SKM-1 (cell line): Measurements from ENCODE around the gene GRK1.

Experiments used
- DNase-seq: peaks from one replicate; lab custom pipeline; 2025; ENCODE audit not compliant: unreplicated experiment; lab: John Stamatoyannopoulos, UW

GRK1 gene

DNA sequence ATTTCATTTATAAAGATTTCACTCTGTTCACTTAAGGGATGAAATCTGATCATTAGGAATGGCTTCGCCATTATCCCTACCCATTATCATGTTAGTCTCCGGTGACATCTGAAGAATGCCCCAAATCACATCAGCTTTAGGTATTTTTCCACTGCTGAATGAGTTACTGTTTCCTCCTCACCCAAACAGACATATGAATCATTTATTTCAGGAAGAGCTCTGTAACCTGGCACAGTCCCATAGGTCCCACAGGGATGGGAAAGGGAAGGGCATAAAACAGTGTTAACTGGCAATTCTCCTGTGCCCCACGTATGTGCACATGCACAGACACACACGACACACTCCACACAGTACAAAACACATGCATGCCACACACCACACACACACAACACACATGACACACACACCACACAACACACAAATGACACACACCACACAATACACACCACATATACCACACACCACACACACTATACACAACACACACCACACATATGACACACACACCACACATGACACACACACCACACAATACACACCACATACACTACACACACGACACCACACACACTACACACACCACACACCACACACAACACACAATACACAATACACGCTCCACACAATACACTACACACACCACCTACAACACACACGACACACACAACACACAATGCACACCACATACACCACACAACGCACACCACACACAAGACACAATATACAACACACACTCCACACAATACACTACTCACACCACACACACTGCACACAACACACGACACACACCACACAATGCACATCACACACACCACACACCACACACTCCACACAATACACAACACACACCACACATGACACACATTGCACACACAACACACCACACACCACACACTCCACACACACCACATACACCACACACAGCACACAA lies 107.4 kb downstream of the GRK1 start:
- no peak for DNase-seq

DNA sequence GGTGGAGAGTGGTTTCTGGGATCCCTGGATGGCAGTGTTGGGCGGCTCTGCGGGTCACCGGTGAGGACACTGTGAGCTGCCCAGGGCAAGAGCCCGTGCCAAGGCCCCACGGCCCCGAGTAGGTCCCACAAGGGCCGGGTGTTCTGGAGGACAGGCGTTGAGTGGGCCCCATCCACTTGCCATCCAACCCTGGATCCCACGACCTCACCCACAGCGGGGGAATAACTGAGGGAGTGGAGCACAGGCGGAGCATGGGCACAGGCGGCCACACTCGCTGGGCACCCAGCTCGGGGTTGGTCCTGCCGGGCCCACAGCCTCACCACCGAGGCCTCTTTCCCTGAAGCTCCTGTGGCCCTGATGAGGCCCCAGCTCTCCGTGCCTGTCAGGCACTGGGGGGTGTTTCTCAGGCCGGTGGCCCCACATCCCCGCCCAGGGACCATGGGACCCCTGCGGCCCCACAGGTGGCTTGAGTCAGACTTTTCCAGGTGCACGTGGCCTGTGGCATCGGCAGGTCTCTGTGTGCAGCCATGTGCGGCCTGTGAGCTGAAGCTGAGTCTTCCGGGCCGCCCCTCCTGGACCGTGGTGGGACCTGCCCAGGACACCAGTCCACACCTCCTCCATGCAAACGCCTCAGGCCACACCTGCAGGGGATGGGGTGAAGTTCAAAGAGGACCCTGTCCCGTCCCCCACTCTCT lies 108.6 kb downstream of the GRK1 start:
- DNase-seq: no peak

DNA sequence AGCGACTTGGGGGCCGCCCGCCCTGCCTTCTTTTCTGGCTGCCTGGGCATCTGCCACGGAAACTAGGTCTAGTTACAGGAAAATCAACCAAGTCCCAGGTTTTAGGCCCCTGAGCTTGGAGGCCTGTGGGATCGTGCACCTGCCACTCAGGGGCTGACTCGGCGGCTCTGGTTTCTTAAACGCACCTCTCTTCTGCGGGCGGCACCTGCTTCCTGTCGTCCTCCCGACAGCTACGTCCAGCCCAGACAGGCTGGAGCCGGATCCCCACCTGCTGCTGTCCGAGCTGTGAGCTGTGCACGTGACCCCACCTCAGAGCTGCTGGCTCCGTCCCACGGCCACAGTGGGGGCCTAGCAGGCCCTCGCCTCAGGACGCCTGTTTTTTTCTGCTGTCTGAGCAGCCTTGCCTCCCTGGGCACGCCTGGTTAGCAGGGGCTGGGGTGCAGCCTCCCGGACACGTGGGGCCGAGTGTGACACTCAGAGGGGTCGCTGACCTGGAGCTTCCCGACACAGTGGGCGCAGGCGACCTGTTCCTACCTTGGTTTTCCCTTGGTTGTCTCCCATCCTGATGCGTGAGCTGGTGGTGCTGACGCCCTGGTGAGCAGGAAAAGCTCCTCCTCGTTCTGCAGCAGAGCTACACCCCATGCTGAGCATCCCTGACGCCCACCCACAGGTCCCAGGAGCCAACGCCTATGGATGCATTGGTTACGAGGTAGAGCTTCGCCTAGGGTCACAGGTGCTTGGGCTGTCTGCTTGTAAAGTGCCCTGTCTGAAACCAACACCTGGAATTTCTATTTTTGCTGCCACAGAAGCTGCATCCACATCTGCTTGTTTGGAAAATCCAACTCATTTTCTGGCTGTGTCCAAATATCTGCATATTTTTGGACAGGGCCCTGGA lies 109.5 kb downstream of the GRK1 start:
- no peak for DNase-seq

DNA sequence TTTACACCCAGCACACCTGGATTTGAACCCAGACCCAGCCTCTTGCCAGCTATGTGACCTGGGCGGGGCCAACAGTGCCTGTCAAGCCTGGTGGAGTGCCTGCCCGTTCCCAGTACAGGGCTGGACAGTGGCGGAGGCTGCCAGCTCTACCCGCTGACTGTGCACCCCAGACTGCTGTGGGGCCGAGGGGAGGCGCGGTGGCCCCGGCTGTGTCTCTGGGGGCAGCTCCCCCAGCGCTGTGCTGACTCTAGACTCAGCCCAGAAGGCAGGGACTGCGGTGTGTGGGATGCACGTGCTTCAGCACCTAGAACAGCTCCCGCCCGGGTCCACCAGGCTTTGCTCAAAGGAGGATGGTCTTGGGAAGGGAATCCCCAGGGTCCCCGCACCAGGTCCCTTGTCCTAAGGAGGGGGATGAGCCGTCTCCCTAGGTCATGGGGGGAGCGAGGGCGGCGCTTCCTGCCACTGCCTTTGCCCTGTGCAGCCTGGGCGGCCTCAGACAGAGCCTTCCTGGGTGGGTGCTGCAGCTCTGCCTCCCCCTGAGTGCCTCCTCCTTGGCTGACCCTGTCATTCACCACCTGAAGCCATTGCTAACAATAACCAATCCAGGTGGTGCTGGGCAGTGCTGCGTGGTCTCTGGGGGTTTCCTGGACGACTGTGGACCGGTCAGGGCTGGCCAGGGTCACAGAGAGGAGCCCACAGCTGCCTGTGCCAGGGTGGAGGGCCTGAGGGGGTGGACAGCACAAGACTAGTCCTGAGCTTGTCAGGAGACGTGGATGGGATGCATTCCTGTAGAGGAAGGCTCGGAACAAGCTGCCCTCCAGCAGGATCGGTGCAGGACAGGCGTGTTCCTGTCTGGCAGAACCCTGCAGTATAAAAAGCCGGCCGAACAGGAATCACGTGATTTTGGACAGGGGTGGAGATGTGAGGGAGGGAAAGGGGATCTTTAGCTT lies 110.6 kb downstream of the GRK1 start:
- no peak for DNase-seq

DNA sequence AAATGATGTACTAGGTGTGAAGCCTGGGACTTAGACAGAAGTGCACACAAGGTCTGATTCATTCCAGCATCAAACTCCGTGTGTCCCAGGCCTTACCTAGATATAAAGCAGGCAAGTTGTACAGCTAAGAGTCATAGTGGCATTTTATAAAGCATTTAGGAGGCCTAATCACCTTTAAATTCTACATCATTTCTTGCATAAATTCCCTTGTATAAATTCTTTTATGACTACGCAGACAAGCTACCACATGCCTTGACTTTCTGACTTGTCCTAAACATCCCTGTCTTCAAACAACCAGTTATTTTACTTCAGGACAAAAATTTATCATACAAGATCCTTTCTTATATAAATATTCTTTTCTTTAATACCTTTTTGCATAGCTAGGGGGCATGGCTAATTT lies 114.6 kb downstream of the GRK1 start:
- no peak for DNase-seq

DNA sequence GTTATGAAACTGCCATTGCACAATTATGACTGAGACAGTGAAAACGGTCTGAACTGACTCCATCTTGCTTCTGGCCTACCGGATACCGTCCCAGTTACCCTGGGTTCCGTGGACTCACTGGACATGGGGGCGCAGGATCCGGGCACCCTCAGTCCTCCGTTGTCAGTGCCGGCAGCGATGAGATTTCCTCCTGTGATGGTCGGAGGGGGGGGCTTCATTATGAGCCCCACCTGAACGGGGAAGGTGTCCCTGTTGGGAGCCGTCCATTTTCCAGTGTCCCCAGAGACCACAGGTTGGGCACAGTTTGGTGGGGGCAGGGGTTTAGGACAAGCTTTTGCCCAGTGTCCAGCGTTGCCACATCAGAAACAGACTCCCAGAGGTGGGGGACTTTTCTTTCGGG lies 115.5 kb downstream of the GRK1 start:
- DNase-seq: no peak

DNA sequence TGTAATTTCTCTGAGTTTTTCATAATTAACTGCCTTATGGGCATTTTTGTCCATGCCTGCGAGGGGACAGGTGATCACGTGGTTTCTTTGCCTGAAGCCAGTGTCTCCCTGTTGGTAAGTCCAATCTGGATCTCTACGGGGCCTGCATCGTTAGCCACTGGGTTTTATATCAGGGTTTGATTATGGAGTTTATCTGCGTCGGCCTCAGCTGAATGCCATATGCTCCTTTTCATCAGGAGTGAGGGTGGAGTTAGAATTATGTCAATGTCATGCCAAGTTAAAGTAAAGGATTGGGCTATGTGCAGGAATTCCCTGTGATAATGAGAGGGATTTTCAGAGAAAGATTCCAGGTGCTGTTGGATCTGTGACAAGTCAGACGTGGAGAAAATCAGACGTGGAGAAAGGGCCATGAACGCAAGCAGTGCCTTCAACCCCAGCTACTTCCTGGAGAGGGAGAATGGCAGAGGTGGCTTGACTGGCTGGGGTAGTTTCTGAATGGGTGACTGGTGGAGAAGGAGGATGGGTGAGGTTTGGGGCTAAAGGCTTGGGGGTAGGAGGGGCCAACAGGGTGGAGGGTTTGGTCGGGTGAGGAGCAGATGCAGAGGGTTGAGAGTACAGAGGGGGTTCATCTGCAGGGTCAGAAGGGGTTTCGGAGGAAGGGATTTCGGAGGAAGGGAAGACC lies 116.3 kb downstream of the GRK1 start:
- DNase-seq: no peak

DNA sequence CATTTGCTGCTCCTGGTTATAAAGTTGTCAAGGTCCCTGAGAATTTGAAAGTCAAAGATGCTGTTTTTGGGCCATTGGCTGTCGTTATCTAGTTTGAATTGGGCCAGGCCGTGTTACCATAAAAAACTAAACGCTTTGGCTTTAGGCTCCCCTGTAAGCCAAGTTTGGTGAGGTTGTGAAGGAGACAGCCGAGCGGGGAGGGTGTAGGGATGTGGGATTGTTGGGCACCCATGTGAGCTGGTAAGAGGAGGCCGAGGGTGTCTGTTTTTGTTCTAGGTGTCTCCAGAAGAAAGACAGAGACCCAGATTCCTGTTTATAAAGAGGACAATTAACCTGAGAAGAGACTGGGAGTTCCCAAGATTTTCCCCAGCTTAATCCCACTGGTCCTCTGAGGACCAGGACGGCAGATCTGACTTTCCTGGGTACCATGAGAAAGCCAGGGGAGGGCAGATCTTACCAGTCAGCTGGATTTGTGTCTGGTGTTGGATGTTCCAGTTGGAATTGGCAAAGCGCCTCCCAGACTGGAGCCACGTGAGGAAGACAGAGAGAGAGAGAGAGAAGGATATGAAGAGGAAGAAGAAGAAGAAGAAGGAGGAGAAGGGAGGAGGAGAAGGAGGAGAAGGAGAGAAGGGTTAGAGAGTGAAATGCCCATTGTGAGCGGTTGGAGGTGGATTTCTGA lies 117.1 kb downstream of the GRK1 start:
- DNase-seq: no peak

DNA sequence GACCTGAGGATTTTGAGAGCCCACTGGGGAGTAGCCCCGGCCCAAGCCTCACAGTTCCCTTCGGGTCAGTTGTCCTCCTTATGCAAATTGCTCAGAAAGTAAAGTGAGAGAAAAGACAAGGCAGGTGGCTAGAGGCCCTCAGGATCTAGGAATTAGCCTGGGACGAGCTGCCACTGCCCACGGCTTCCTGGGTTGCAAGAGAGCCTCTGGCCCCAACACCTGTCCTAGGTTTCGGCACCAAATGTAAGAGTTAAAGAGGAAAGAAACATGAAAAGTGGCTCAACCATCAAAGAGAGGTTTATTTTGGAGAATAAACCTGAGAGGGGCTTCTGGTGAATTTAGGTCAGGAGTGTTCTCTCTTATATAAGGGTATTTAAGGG lies 117.6 kb downstream of the GRK1 start:
- DNase-seq: no peak

DNA sequence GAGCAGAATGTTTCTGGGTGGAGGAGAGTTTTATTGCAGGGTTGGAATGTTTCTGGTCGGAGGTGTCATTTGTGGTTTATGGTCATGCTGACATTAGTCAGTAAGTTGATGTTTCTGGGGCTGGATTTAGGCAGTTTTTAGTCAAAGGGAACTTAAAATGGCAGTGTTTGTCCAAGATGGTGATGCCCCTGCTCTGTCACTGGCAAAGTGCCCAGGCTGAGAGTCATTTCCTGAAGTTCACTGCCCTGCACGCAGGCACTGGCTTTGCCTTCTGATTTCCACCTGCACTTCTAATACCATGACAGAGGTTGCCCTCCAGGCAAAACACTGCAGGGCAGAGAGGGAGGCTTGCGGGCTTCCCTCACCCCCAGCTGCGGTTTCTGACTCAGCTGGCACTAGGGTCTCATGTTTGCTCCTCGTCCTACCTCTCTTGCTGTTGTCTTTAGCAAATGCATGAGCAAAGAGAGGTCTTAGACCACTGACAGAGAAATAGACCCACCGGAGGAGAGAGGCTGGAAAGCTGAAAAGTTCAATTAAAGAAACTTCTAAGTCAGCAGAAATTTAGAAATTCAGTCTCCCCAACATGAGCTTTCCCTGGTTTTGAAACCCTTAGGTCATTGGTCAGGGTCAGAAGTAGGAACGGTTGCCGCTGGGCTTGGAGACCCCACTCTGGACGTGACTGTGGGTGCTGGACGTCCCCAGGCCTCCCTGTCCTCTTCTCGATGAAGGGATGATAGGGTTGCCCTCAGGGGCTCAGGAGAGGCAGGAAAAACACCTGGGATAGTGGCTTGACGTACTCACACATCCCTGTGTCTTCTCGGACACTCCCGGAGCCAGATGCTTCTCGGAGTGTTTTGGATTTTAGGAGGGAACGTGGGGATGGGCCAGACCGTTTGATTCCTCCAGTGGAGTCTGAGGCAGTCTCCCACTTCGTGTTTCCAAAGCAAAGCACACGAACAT lies 118.3 kb downstream of the GRK1 start:
- DNase-seq: no peak

DNA sequence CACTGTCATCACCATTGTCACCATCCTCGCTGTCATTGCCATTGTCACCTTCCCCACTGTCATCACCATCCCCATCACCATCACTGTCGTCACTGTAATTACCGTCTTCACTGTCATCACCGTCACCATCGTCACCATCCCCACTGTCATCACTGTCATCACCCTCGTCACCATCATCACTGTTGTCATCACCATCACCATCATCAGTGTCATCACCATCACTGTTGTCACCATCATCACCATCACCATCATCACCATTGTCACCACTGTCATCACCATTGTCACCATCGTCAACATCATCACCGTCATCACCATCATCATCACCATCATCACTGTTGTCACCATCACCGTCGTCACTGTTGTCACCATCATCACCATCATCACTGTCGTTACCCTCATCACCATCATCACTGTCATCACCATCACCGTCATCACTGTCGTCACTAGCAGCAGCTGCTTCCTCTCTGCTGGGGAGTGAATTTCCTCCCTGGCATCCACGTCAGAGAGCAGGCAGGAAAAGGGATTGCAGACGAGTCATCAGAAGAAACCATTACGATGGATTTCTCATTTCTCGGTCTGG lies 119.3 kb downstream of the GRK1 start:
- no peak for DNase-seq
